Measurements from ENCODE around the gene UQCC5.

Gene UQCC5

GRCh38 chr3:52503788-52504424 is 32.5 kb upstream of the UQCC5 start:
- Histone ChIP-seq H3K4me3 (ENCODE audit: low read depth in 1 of 5, low read length in 5 of 5) (no peak overlapping the region), H3K36me3 (ENCODE audit: control insufficient read depth in 5 of 5, insufficient read depth in 5 of 5, low read length in 5 of 5) (peaks cover 0 to 68% (median 38%) of the 10 kb centered on the region in 5 donors)

GRCh38 chr3:52504977-52505376 is 31.4 kb upstream of the UQCC5 start:
- Histone ChIP-seq H3K4me1 (ENCODE audit: control insufficient read depth in 5 of 5, insufficient read depth in 5 of 5, low read length in 5 of 5) (peaks cover 0 to 13% (median 5%) of the 10 kb centered on the region in 5 donors), H3K36me3 (ENCODE audit: control insufficient read depth in 5 of 5, insufficient read depth in 5 of 5, low read length in 5 of 5) (peaks cover 0 to 79% (median 47%) of the 10 kb centered on the region in 5 donors), H3K4me3 (ENCODE audit: low read depth in 1 of 5, low read length in 5 of 5) (no peak overlapping the region), H3K9ac (ENCODE audit: low read length in 5 of 5) (no peak overlapping the region), H3K27me3 (ENCODE audit: control insufficient read depth in 5 of 5, insufficient read depth in 4 of 5, low read length in 5 of 5) (no peaks in the 10 kb centered on the region), H3K9me3 (ENCODE audit: control insufficient read depth in 5 of 5, low read length in 5 of 5) (no peaks in the 10 kb centered on the region), H3K27ac (ENCODE audit: low read depth, low read length) (no peak overlapping the region)

More at GRCh38 chr3:52503788-52504424, 32.5 kb upstream of the UQCC5 start:
- no peak overlapping the region for H3K9ac ChIP-seq (ENCODE audit: low read length in 5 of 5)
- H3K27ac ChIP-seq (ENCODE audit: low read depth, low read length): no peak overlapping the region
- peaks cover 0 to 20% (median 6%) of the 10 kb centered on the region in 5 donors for H3K4me1 ChIP-seq (ENCODE audit: control insufficient read depth in 5 of 5, insufficient read depth in 5 of 5, low read length in 5 of 5)
- no peaks in the 10 kb centered on the region for H3K9me3 ChIP-seq (ENCODE audit: control insufficient read depth in 5 of 5, low read length in 5 of 5)
- no peaks in the 10 kb centered on the region for H3K27me3 ChIP-seq (ENCODE audit: control insufficient read depth in 5 of 5, insufficient read depth in 4 of 5, low read length in 5 of 5)

GRCh38 chr3:52506266-52506966 is 30.0 kb upstream of the UQCC5 start:
- no peak overlapping the region for H3K4me3 ChIP-seq (ENCODE audit: low read depth in 1 of 5, low read length in 5 of 5)
- H3K36me3 ChIP-seq (ENCODE audit: control insufficient read depth in 5 of 5, insufficient read depth in 5 of 5, low read length in 5 of 5): peaks cover 0 to 93% (median 58%) of the 10 kb centered on the region in 5 donors
- no peaks in the 10 kb centered on the region for H3K9me3 ChIP-seq (ENCODE audit: control insufficient read depth in 5 of 5, low read length in 5 of 5)

DNA sequence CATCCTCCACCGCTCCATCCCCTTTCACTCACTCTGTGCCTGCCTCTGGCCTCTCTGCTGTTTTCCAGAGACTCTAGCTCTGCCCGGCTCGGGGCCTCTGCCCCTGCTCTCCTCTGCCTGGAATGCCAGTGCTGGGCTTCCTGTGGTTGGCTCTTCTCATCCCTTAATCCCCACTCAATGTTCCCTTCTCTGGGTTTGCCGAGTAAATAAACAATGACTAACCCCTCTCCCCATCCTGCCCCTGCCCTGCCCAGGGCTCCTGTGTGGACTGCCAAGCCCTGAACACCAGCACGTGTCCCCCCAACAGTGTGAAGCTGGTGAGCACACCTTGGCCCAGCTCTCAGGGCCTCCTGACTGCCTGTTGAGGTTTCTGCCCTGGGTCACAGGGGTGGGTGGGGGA is 29.0 kb upstream of the UQCC5 start:
- H3K9me3 ChIP-seq (ENCODE audit: control insufficient read depth in 5 of 5, low read length in 5 of 5): no peaks in the 10 kb centered on the region
- H3K27me3 ChIP-seq (ENCODE audit: control insufficient read depth in 5 of 5, insufficient read depth in 4 of 5, low read length in 5 of 5): no peaks in the 10 kb centered on the region
- no peak overlapping the region for H3K4me3 ChIP-seq (ENCODE audit: low read depth in 1 of 5, low read length in 5 of 5)
- no peak overlapping the region for H3K9ac ChIP-seq (ENCODE audit: low read length in 5 of 5)
- no peaks in the 10 kb centered on the region for H3K4me1 ChIP-seq (ENCODE audit: control insufficient read depth in 5 of 5, insufficient read depth in 5 of 5, low read length in 5 of 5)
- H3K36me3 ChIP-seq (ENCODE audit: control insufficient read depth in 5 of 5, insufficient read depth in 5 of 5, low read length in 5 of 5): peaks cover 0 to 94% (median 56%) of the 10 kb centered on the region in 5 donors
- H3K27ac ChIP-seq (ENCODE audit: low read depth, low read length): no peak overlapping the region

More at GRCh38 chr3:52506266-52506966, 30.0 kb upstream of the UQCC5 start:
- H3K4me1 ChIP-seq (ENCODE audit: control insufficient read depth in 5 of 5, insufficient read depth in 5 of 5, low read length in 5 of 5): no peaks in the 10 kb centered on the region
- no peak overlapping the region for H3K9ac ChIP-seq (ENCODE audit: low read length in 5 of 5)
- no peaks in the 10 kb centered on the region for H3K27me3 ChIP-seq (ENCODE audit: control insufficient read depth in 5 of 5, insufficient read depth in 4 of 5, low read length in 5 of 5)
- no peak overlapping the region for H3K27ac ChIP-seq (ENCODE audit: low read depth, low read length)

DNA sequence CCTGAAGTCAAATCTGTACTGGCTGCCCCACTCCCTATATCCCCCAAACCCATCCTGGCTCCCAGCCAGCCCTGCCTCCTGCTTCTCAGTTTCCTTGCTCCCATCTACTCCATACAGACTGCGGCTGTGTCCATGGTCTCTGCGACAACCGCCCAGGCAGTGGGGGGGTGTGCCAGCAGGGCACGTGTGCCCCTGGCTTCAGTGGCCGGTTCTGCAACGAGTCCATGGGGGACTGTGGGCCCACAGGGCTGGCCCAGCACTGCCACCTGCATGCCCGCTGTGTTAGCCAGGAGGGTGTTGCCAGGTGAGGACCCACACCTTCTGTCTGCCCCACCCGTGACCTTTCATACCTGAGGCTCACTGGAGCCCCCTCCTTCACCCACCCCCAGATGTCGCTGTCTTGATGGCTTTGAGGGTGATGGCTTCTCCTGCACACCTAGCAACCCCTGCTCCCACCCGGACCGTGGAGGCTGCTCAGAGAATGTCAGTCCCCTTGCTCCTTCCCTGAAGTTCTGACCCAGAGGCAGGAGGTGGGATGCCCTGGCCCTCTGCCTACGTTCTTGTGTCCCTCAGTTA is 26.6 kb upstream of the UQCC5 start:
- Histone ChIP-seq H3K27me3 (ENCODE audit: control insufficient read depth in 5 of 5, insufficient read depth in 4 of 5, low read length in 5 of 5) (no peaks in the 10 kb centered on the region), H3K36me3 (ENCODE audit: control insufficient read depth in 5 of 5, insufficient read depth in 5 of 5, low read length in 5 of 5) (peaks cover 0 to 97% (median 63%) of the 10 kb centered on the region in 5 donors), H3K27ac (ENCODE audit: low read depth, low read length) (no peak overlapping the region), H3K4me1 (ENCODE audit: control insufficient read depth in 5 of 5, insufficient read depth in 5 of 5, low read length in 5 of 5) (no peaks in the 10 kb centered on the region), H3K9me3 (ENCODE audit: control insufficient read depth in 5 of 5, low read length in 5 of 5) (no peaks in the 10 kb centered on the region), H3K9ac (ENCODE audit: low read length in 5 of 5) (no peak overlapping the region), H3K4me3 (ENCODE audit: low read depth in 1 of 5, low read length in 5 of 5) (no peak overlapping the region)

- H3K27ac ChIP-seq (ENCODE audit: low read depth, low read length): no peak overlapping the region
- H3K36me3 ChIP-seq (ENCODE audit: control insufficient read depth in 5 of 5, insufficient read depth in 5 of 5, low read length in 5 of 5): peaks cover 0 to 97% (median 61%) of the 10 kb centered on the region in 5 donors
- no peak overlapping the region for H3K4me3 ChIP-seq (ENCODE audit: low read depth in 1 of 5, low read length in 5 of 5)
- H3K9ac ChIP-seq (ENCODE audit: low read length in 5 of 5): no peak overlapping the region
- no peaks in the 10 kb centered on the region for H3K4me1 ChIP-seq (ENCODE audit: control insufficient read depth in 5 of 5, insufficient read depth in 5 of 5, low read length in 5 of 5)
- no peaks in the 10 kb centered on the region for H3K27me3 ChIP-seq (ENCODE audit: control insufficient read depth in 5 of 5, insufficient read depth in 4 of 5, low read length in 5 of 5)
- no peaks in the 10 kb centered on the region for H3K9me3 ChIP-seq (ENCODE audit: control insufficient read depth in 5 of 5, low read length in 5 of 5)
Observed at GRCh38 chr3:52511509-52511908, 24.9 kb upstream of the UQCC5 start.

GRCh38 chr3:52512105-52512504 is 24.3 kb upstream of the UQCC5 start:
- peaks cover 0 to 96% (median 56%) of the 10 kb centered on the region in 5 donors for H3K36me3 ChIP-seq (ENCODE audit: control insufficient read depth in 5 of 5, insufficient read depth in 5 of 5, low read length in 5 of 5)
- H3K9ac ChIP-seq (ENCODE audit: low read length in 5 of 5): no peak overlapping the region
- no peaks in the 10 kb centered on the region for H3K27me3 ChIP-seq (ENCODE audit: control insufficient read depth in 5 of 5, insufficient read depth in 4 of 5, low read length in 5 of 5)
- H3K4me3 ChIP-seq (ENCODE audit: low read depth in 1 of 5, low read length in 5 of 5): no peak overlapping the region
- no peaks in the 10 kb centered on the region for H3K4me1 ChIP-seq (ENCODE audit: control insufficient read depth in 5 of 5, insufficient read depth in 5 of 5, low read length in 5 of 5)
- H3K9me3 ChIP-seq (ENCODE audit: control insufficient read depth in 5 of 5, low read length in 5 of 5): no peaks in the 10 kb centered on the region
- H3K27ac ChIP-seq (ENCODE audit: low read depth, low read length): no peak overlapping the region

DNA sequence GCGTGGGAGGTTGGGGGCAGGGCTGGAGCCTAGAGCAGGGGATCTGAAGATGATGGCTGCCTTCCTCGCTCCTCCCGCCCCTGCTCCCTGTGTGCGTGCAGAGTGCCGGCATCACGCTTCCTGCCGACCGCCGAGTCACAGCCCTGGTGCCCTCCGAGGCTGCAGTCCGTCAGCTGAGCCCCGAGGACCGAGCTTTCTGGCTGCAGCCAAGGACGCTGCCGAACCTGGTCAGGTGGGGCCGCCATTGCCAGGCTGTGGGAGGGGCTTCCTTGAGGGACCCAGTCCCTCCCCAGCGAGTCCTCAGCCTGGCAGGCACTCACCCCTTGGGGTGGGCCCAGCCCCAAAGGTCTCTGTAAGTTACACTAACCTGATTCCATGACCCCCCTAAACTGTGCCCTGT is 23.7 kb upstream of the UQCC5 start:
- H3K27ac ChIP-seq (ENCODE audit: low read depth, low read length): no peak overlapping the region
- H3K4me1 ChIP-seq (ENCODE audit: control insufficient read depth in 5 of 5, insufficient read depth in 5 of 5, low read length in 5 of 5): no peaks in the 10 kb centered on the region
- no peak overlapping the region for H3K9ac ChIP-seq (ENCODE audit: low read length in 5 of 5)
- H3K9me3 ChIP-seq (ENCODE audit: control insufficient read depth in 5 of 5, low read length in 5 of 5): no peaks in the 10 kb centered on the region
- no peaks in the 10 kb centered on the region for H3K27me3 ChIP-seq (ENCODE audit: control insufficient read depth in 5 of 5, insufficient read depth in 4 of 5, low read length in 5 of 5)
- no peak overlapping the region for H3K4me3 ChIP-seq (ENCODE audit: low read depth in 1 of 5, low read length in 5 of 5)
- H3K36me3 ChIP-seq (ENCODE audit: control insufficient read depth in 5 of 5, insufficient read depth in 5 of 5, low read length in 5 of 5): peaks cover 0 to 96% (median 56%) of the 10 kb centered on the region in 5 donors

DNA sequence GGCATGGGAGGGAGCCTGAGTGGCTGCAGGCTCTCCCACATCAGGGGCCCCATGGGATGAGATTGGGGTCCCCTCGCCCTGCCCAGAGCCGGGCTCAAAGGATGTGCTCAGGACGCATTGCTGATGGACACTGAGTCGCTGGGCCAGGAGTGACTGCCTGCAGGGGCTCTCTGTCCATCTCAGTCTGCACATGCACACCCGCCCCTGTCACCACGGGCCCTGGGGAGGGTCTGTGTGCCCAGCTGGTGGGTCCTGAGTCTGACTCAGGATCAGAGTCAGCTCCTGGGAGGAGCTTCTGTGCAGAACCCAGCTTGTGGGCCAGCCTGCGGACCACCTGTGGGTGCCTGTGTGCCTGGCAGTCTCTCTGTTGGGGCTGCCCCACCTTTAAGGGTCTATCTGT is 23.1 kb upstream of the UQCC5 start:
- H3K27ac ChIP-seq (ENCODE audit: low read depth, low read length): no peak overlapping the region
- peaks cover 0 to 96% (median 55%) of the 10 kb centered on the region in 5 donors for H3K36me3 ChIP-seq (ENCODE audit: control insufficient read depth in 5 of 5, insufficient read depth in 5 of 5, low read length in 5 of 5)
- peaks cover 0 to under 1% (median 0%) of the 10 kb centered on the region in 5 donors for H3K4me1 ChIP-seq (ENCODE audit: control insufficient read depth in 5 of 5, insufficient read depth in 5 of 5, low read length in 5 of 5)

DNA sequence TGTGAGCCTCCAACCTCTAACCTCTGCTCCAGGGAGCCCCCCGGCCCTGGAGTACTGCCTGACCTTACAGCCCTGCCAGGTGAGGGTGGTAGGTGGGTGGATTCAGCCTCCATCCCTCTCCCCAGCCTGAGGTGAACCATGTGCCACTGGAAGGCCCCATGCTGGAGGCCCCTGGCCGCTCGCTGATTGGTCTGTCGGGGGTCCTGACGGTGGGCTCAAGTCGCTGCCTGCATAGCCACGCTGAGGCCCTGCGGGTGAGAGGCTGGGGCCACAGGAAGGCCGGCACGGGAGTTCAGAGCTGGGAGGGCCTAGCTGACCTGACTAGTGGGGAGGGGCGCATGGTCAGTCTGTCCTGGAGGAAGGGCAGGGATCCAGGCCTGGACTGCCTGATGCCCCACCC is 21.8 kb upstream of the UQCC5 start:
- Histone ChIP-seq H3K4me3 (ENCODE audit: low read depth in 1 of 5, low read length in 5 of 5) (no peak overlapping the region), H3K27me3 (ENCODE audit: control insufficient read depth in 5 of 5, insufficient read depth in 4 of 5, low read length in 5 of 5) (no peaks in the 10 kb centered on the region), H3K9ac (ENCODE audit: low read length in 5 of 5) (no peak overlapping the region), H3K4me1 (ENCODE audit: control insufficient read depth in 5 of 5, insufficient read depth in 5 of 5, low read length in 5 of 5) (peaks cover 0 to 4% (median 2%) of the 10 kb centered on the region in 5 donors), H3K27ac (ENCODE audit: low read depth, low read length) (no peak overlapping the region), H3K36me3 (ENCODE audit: control insufficient read depth in 5 of 5, insufficient read depth in 5 of 5, low read length in 5 of 5) (peaks cover 0 to 97% (median 55%) of the 10 kb centered on the region in 5 donors), H3K9me3 (ENCODE audit: control insufficient read depth in 5 of 5, low read length in 5 of 5) (no peaks in the 10 kb centered on the region)

More for the DNA sequence above, 23.1 kb upstream of the UQCC5 start:
- Histone ChIP-seq H3K4me3 (ENCODE audit: low read depth in 1 of 5, low read length in 5 of 5) (no peak overlapping the region), H3K27me3 (ENCODE audit: control insufficient read depth in 5 of 5, insufficient read depth in 4 of 5, low read length in 5 of 5) (no peaks in the 10 kb centered on the region), H3K9me3 (ENCODE audit: control insufficient read depth in 5 of 5, low read length in 5 of 5) (no peaks in the 10 kb centered on the region), H3K9ac (ENCODE audit: low read length in 5 of 5) (no peak overlapping the region)

Data from subcutaneous abdominal adipose tissue (tissue), 5 donors.